SU-DHL-6 (cell line): ENCODE measurements around the gene KLF3.
A peak's percentile ranks its signal among the peaks of the same experiment; 100 is the strongest.

Source experiments
- H2AFZ ChIP-seq: fragments of 200-600 bp; sonication (generic); 2 replicates; pipeline ENCODE4 v1.6.1; 2014; ENCODE audit warnings: low read depth, mild to moderate bottlenecking, moderate library complexity, mixed read lengths, antibody characterized with exemption, low read length; ENCODE audit not compliant: severe bottlenecking
- H3F3A ChIP-seq: fragments of 200-600 bp; shearing (Covaris generic); 2 replicates; pipeline ENCODE4 v1.6.0; 2016; ENCODE audit warnings: antibody characterized with exemption, mild to moderate bottlenecking; ENCODE audit not compliant: insufficient read depth
- H3K27ac ChIP-seq: fragments of 200-600 bp; sonication (generic); 2 replicates; pipeline ENCODE4 v1.5.1; 2016; ENCODE audit warnings: low read depth, mild to moderate bottlenecking, low read length, moderate library complexity, mixed read lengths
- H3K27me3 ChIP-seq: fragments of 200-600 bp; sonication (generic), shearing (Covaris generic); 2 replicates; pipeline ENCODE4 v1.6.0; 2014; ENCODE audit warnings: mild to moderate bottlenecking, low read length
- H3K36me3 ChIP-seq: fragments of 200-600 bp; sonication (generic); 2 replicates; pipeline ENCODE4 v1.6.1; 2014; ENCODE audit warnings: mild to moderate bottlenecking, low read length, mixed read lengths
- H3K4me2 ChIP-seq: fragments of 300-600, 200-600 bp; shearing (Covaris generic), sonication (generic); 2 replicates; pipeline ENCODE4 v1.6.0; 2014; ENCODE audit warnings: low read length, low read depth, mild to moderate bottlenecking; ENCODE audit not compliant: poor library complexity, severe bottlenecking
- H3K4me3 ChIP-seq: fragments of 200-600 bp; sonication (generic); 2 replicates; pipeline ENCODE4 v1.5.1; 2014; ENCODE audit warnings: antibody characterized with exemption, low read length, mild to moderate bottlenecking, mixed read lengths; ENCODE audit not compliant: insufficient read depth, poor library complexity, severe bottlenecking
- H3K79me2 ChIP-seq: fragments of 200-600 bp; sonication (generic); 2 replicates; pipeline ENCODE4 v1.6.1; 2014; ENCODE audit warnings: mild to moderate bottlenecking, low read length, moderate library complexity; ENCODE audit not compliant: insufficient read depth
- H3K9ac ChIP-seq: fragments of 200-600 bp; sonication (generic); 2 replicates; pipeline ENCODE4 v1.7.0; 2014; ENCODE audit warnings: mild to moderate bottlenecking, low read length
- H3K9me2 ChIP-seq: fragments of 200-600 bp; sonication (generic); replicated peaks from 2 replicates; pipeline ENCODE4 v1.6.1; 2014; ENCODE audit warnings: low read length; ENCODE audit not compliant: insufficient read depth
- H3K9me3 ChIP-seq: fragments of 200-600 bp; sonication (generic); 2 replicates; pipeline ENCODE4 v1.6.1; 2014; ENCODE audit warnings: low read length, mixed read lengths; ENCODE audit not compliant: insufficient read depth
- H4K20me1 ChIP-seq: fragments of 200-600 bp; sonication (generic); 2 replicates; pipeline ENCODE4 v1.6.1; 2014; ENCODE audit warnings: low read depth, mild to moderate bottlenecking, antibody characterized with exemption, low read length, moderate library complexity, mixed read lengths
- CTCF ChIP-seq: fragments of 200-600 bp; sonication (generic); IDR thresholded peaks from one replicate; pipeline ENCODE4 v1.5.1; 2017; ENCODE audit warnings: antibody characterized with exemption, mild to moderate bottlenecking, low read length, moderate library complexity; ENCODE audit not compliant: insufficient read depth, poor library complexity, severe bottlenecking
- EZH2phosphoT487 ChIP-seq: fragments of 200-600 bp; sonication (generic), shearing (Covaris generic); conservative IDR thresholded peaks from 2 replicates; pipeline ENCODE4 v1.6.1; 2018; ENCODE audit warnings: mild to moderate bottlenecking, antibody characterized with exemption, low read length, moderate library complexity, mixed read lengths

The KLF3 gene

DNA sequence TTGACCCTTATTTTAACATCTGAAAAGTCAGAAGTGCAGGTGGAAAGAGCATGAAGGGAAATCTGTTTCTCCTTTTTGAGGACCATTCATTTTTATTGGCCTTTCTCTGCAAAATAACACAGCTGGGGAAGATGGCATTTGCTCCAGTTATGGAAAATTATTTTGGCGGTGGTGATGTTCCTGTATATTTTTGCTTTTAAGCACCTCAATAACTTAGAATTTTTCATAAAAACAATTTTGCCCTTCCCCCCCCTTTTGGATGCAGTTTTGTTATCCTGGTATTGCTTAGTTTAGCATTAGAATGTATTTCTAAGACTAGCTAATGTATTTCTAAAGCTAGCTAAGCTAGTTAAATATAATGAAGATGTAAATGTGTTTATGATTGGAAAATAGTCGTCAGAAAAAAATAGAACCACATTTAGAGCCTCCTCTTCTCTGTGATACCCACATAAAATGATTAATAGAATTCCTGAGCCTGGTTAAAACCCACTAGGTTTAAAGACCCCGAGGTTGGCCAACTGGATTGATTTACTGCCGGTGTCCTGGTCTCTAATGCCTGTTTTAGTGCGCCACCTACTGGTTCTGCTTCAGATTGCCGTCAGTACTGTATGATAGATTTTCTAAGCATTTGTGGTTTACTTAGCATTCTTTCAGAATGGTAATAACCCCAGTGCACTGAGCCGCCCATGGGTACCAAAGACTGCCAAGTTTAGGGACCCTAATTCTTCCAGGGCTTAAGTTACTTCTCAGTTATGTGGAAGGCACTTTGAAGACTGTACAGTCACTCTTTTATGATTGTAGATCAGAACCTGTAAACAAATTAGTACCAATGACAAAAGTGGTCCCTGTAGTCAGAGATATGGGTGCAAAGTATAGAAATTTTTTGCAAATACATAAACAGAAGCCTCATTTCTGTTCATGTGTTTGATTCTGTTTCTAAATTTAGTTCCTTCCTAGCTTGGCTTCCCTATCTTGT, 11.4 kb downstream of the KLF3 start:
- Histone ChIP-seq H3K27ac (no peak overlapping the region), H2AFZ (no peak overlapping the region), H3K4me2 (no peak overlapping the region), H3K9me2 (no peaks in the 10 kb centered on the region), H3F3A (no peaks in the 10 kb centered on the region), H3K9me3 (no peaks in the 10 kb centered on the region), H3K36me3 (no peaks in the 10 kb centered on the region), H3K4me3 (no peak overlapping the region), H3K9ac (no peak overlapping the region), H4K20me1 (no peaks in the 10 kb centered on the region), H3K79me2 (no peaks in the 10 kb centered on the region), H3K27me3 (no peaks in the 10 kb centered on the region)
- TF ChIP-seq EZH2phosphoT487 (no peak), CTCF (peak; percentile 90)

GRCh38 chr4:38676986-38677385, 13.0 kb downstream of the KLF3 start:
- Histone ChIP-seq H4K20me1 (no peaks in the 10 kb centered on the region), H3K4me3 (no peak overlapping the region), H3K9me2 (no peaks in the 10 kb centered on the region), H3K79me2 (no peaks in the 10 kb centered on the region), H3K27ac (no peak overlapping the region), H3K9ac (no peak overlapping the region), H3K27me3 (no peaks in the 10 kb centered on the region), H3F3A (no peaks in the 10 kb centered on the region), H3K4me2 (no peak overlapping the region), H3K9me3 (no peaks in the 10 kb centered on the region), H3K36me3 (no peaks in the 10 kb centered on the region), H2AFZ (no peak overlapping the region)
- TF ChIP-seq EZH2phosphoT487 (no peak), CTCF (no peak)

DNA sequence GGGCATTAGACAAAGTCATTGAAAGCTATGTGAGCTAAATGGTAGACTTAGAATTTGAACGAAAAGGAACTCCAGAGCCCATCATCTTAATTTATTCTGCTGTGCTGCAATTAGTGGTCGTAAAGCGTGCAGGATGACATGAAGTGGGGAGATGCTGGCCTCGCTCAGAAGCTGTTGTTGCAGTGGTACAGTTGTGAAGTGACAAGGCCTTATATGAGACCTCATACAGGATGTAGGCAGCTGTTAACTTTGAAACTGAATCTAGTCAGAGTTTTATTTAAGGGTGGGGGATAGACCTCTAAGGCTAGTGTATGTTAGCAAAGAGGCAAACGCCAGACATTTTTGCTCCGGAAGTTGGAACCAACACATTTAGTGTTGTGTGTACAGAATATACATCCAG, 13.4 kb downstream of the KLF3 start:
- no peaks in the 10 kb centered on the region for H3F3A ChIP-seq
- no peaks in the 10 kb centered on the region for H3K36me3 ChIP-seq
- no peak overlapping the region for H3K4me3 ChIP-seq
- no peaks in the 10 kb centered on the region for H4K20me1 ChIP-seq
- H3K27me3 ChIP-seq = no peaks in the 10 kb centered on the region
- no peaks in the 10 kb centered on the region for H3K9me3 ChIP-seq
- H3K27ac ChIP-seq = no peak overlapping the region
- H3K9me2 ChIP-seq = no peaks in the 10 kb centered on the region
- H3K79me2 ChIP-seq = no peaks in the 10 kb centered on the region
- no peak overlapping the region for H3K9ac ChIP-seq
- TF ChIP-seq CTCF = no peak
- TF ChIP-seq EZH2phosphoT487 = no peak
- no peak overlapping the region for H3K4me2 ChIP-seq
- no peak overlapping the region for H2AFZ ChIP-seq
